GM12878 (cell line): ENCODE data around the gene MID1.

Experiments
- E2F8 ChIP-seq: fragments of 450-650 bp; IDR thresholded peaks from 2 replicates; pipeline ENCODE4 v1.6.1; 2018; ENCODE audit warnings: mild to moderate bottlenecking, low read depth, moderate library complexity; ENCODE audit not compliant: partially characterized antibody
- FOS ChIP-seq: IDR thresholded peaks from 3 replicates; pipeline ENCODE4 v1.6.1; 2011; ENCODE audit warnings: borderline replicate concordance; ENCODE audit not compliant: insufficient read length; ENCODE audit errors: extremely low read depth
- LARP7 ChIP-seq: fragments of 450-650 bp; IDR thresholded peaks from 2 replicates; pipeline ENCODE4 v1.6.1; 2017; ENCODE audit warnings: mild to moderate bottlenecking
- NFYB ChIP-seq: IDR thresholded peaks from 2 replicates; pipeline ENCODE4 v1.6.1; 2011; ENCODE audit warnings: low read depth, mild to moderate bottlenecking, low read length, improper control_type of control experiment, moderate library complexity; ENCODE audit not compliant: insufficient read depth
- POLR2A ChIP-seq: IDR thresholded peaks from 2 replicates; pipeline ENCODE4 v1.6.1; 2011; ENCODE audit warnings: low read depth, mild to moderate bottlenecking, low read length
- ZNF24 ChIP-seq: fragments of 450-650 bp; IDR thresholded peaks from 2 replicates; pipeline ENCODE4 v1.6.1; 2017; ENCODE audit warnings: antibody characterized with exemption, mild to moderate bottlenecking
- ZZZ3 ChIP-seq: IDR thresholded peaks from 2 replicates; pipeline ENCODE4 v1.6.1; 2011; ENCODE audit warnings: low read depth; ENCODE audit not compliant: control insufficient read depth, insufficient read length
- TF ChIP-seq, protein P1 (sequence below), 3 experiments: IDR thresholded peaks in 2 of 3; conservative IDR thresholded peaks in 1 of 3; 2 replicates each; pipeline ENCODE4 v1.5.1; 2011; ENCODE audit warnings: low read depth in 3 of 3, low read length in 3 of 3, mild to moderate bottlenecking in 3 of 3, control low read depth in 2 of 3, moderate library complexity in 2 of 3, inconsistent platforms in 1 of 3, mixed read lengths in 1 of 3; ENCODE audit not compliant: control insufficient read depth in 2 of 3, insufficient read depth in 1 of 3; ENCODE audit errors: extremely low read depth in 1 of 3

DNA sequence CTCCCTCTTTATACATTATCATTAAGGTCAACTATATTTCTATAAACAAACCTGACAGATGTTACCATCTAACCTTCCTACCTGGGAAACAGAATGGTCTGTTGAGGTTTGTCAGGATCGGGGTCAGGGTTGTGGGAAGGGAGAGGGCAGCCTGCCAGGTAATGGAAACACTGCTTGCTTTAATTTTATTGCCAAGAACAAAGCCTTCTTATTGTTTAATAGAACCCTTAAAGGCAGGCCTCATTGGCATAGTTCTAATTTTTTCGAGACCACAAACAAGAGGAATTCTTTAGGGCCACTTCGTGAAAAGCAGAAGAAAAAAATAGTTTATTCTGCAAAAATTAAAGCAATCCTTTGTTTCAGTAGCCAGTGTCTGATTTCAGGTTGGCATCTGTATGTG lies 113.2 kb downstream of the MID1 start:
- TF ChIP-seq, protein P1, sequence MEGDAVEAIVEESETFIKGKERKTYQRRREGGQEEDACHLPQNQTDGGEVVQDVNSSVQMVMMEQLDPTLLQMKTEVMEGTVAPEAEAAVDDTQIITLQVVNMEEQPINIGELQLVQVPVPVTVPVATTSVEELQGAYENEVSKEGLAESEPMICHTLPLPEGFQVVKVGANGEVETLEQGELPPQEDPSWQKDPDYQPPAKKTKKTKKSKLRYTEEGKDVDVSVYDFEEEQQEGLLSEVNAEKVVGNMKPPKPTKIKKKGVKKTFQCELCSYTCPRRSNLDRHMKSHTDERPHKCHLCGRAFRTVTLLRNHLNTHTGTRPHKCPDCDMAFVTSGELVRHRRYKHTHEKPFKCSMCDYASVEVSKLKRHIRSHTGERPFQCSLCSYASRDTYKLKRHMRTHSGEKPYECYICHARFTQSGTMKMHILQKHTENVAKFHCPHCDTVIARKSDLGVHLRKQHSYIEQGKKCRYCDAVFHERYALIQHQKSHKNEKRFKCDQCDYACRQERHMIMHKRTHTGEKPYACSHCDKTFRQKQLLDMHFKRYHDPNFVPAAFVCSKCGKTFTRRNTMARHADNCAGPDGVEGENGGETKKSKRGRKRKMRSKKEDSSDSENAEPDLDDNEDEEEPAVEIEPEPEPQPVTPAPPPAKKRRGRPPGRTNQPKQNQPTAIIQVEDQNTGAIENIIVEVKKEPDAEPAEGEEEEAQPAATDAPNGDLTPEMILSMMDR (IDR thresholded peaks at IDR 0.05 in 2 of 3, conservative IDR thresholded peaks at IDR 0.05 in 1 of 3; ENCODE audit: control insufficient read depth in 2 of 3, extremely low read depth in 1 of 3, insufficient read depth in 1 of 3, low read depth in 3 of 3, low read length in 3 of 3) = no peak
- TF ChIP-seq E2F8 (no peak), FOS (no peak), ZNF24 (no peak), LARP7 (no peak), NFYB (no peak), POLR2A (no peak), ZZZ3 (no peak)
